ENCODE results near the gene KCNN1.

Gene KCNN1

DNA sequence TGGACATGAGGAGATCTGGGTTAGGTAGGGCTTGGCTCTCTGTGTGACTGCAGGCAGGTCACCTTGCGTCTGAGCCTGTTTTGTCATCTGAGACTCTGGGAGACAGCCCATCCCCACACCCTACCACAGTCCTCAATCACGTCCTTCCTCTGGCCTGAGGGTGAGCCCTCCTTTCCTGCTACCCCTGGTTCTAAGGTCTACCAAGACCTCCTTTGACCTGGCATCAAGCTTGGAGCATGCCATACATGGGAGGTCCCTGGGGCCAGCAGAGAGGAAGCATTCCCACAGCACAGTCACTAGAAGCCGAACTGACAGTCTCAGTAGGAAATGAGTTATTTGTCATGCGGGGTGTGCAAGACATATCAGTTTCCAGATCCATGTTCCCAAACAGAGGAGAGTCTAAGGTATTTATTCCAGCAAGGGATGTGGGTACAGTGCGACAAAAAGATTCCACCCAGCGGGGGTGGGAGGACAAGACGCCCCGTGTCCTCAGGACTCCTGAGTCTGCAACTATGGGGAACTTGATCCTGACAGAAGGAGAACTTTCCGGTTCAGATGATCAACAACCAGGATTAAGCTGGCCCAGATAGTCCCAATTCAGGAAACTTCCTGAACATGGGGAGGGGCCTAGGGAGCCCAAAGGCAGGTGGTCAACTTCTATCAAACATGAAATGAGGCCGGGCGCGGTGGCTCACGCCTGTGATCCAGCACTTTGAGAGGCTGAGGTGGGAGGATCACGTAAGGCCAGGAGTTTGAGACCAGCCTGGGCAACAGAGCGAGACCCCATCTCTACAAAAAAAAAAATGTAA, 50.6 kb downstream of the KCNN1 start:
- Histone ChIP-seq H3K36me3 (no peaks in the 10 kb centered on the region), H3K4me1 (no peaks in the 10 kb centered on the region), H3K4me3 (ENCODE audit: low read depth, low read length) (no peak overlapping the region), H3K9me3 (no peaks in the 10 kb centered on the region; the same call in 1 of the 2 replicates), H3K27me3 (no peaks in the 10 kb centered on the region)
- DNase-seq = no peak
- TF ChIP-seq, protein P1, sequence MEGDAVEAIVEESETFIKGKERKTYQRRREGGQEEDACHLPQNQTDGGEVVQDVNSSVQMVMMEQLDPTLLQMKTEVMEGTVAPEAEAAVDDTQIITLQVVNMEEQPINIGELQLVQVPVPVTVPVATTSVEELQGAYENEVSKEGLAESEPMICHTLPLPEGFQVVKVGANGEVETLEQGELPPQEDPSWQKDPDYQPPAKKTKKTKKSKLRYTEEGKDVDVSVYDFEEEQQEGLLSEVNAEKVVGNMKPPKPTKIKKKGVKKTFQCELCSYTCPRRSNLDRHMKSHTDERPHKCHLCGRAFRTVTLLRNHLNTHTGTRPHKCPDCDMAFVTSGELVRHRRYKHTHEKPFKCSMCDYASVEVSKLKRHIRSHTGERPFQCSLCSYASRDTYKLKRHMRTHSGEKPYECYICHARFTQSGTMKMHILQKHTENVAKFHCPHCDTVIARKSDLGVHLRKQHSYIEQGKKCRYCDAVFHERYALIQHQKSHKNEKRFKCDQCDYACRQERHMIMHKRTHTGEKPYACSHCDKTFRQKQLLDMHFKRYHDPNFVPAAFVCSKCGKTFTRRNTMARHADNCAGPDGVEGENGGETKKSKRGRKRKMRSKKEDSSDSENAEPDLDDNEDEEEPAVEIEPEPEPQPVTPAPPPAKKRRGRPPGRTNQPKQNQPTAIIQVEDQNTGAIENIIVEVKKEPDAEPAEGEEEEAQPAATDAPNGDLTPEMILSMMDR (IDR thresholded peaks at IDR 0.05; ENCODE audit: low read depth, low read length) = no peak

DNA sequence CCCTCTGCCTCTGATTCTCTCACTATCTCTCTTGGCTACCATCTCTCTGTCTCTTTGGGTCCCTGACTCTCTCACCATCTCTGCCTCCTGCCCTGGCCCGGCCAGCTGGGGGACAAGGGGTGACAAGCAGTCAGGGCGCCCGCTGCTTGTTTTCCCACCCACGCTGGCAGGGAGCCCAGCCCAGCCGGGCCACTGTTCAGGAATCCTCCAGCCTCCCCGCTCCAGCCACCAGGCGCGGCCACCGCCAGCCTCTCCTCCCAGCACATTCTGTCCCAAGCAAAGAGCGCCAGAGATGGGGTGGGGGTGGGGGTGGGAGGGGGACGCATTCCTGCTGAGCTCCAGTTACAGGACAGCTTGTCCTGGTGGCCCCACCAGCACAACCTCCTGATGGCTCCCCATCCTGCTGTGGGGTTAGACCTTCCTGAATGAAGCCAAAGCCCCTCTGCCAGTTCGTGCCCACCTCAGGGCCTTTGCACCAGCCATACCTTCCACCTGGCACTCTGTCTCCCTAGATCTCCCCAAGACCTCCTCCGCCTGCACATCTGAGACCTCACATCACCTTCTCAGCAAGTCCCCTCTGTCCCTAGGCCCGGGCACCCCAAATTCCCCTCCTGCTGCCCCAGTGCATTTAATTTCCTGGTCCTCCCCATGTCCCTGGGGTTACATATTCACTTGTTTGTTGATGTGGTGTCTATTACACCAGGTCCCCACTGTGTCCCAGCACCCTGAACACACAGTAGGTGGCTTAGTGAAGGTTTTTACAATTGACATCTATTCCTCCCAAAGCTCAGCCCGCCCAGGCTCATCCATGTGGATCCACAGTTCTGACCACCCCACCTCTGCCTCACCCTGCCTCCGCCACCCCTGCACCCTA, 53.5 kb downstream of the KCNN1 start:
- no peak for DNase-seq
- TF ChIP-seq, protein P1 (IDR thresholded peaks at IDR 0.05; ENCODE audit: low read depth, low read length) = no peak
- no peaks in the 10 kb centered on the region for H3K4me1 ChIP-seq
- H3K36me3 ChIP-seq = no peaks in the 10 kb centered on the region
- H3K27me3 ChIP-seq = no peaks in the 10 kb centered on the region
- no peak overlapping the region for H3K4me3 ChIP-seq (ENCODE audit: low read depth, low read length)
- no peaks in the 10 kb centered on the region for H3K9me3 ChIP-seq

DNA sequence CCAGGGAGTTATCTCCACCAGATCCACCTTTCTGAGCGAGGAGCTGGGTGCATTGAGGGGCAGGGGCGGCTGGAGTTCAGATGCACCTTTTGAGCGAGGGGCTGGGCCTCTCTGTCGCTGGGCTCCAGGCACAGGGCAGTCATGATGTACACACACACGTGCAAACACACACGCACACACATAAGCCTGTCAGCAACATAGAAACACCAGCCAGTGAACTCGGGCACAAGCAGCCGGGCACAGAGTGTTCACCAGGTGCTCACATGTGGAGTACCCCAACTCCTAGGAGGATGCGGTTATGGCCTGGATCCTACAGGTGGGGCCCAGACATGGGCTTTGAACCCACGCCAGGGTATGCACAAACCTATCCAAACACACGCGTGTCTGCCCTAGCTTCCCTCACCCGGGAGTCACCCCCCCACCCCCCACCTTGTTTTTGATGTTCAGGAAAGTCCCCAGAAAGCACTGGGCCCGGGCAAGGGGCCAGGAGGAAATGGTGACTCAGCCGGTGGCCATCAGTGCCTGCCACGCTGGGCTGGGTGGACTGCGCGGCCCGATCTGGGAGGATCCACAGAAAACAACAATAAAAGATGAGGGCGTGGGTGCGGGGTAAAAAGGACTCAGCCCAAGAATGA, 54.3 kb downstream of the KCNN1 start:
- Histone ChIP-seq H3K4me3 (ENCODE audit: low read depth, low read length) (no peak overlapping the region), H3K27me3 (no peaks in the 10 kb centered on the region), H3K36me3 (no peaks in the 10 kb centered on the region), H3K4me1 (no peaks in the 10 kb centered on the region), H3K9me3 (no peaks in the 10 kb centered on the region)
- TF ChIP-seq, protein P1 (IDR thresholded peaks at IDR 0.05; ENCODE audit: low read depth, low read length) = no peak
- DNase-seq = no peak

DNA sequence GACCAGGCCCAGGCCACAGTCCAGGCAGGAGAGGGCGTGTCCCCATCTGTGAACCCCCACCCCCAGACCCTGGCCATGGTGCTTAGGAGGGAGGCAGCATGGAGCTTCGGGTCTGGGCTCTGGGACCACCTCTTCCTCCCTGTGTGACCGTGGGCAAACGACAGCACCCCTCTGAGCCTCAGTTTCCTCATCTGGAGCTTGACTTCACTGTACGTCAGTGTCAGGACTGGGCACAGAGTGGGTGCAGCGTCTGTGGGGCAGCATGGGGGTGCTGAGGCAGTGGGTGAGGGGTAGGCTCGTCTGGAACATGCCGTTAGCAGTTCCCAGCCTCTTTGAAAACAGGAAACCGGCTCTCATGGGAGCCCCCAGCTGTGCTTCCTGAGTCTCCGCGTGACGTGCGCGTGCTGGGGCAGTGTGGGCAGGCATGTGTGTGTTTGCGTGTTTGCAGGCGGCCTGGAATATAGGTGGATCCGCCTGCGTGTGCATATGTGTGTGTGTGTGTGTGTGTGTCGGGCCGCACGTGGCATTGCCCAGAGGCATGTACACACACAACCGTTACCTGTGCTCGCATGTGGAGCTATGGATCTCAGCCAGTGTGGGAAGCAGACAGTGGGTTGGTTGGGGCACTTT, 56.8 kb downstream of the KCNN1 start:
- Histone ChIP-seq H3K36me3 (no peaks in the 10 kb centered on the region), H3K4me1 (no peaks in the 10 kb centered on the region), H3K27me3 (no peaks in the 10 kb centered on the region), H3K9me3 (no peaks in the 10 kb centered on the region), H3K4me3 (ENCODE audit: low read depth, low read length) (no peak overlapping the region)
- DNase-seq = no peak
- TF ChIP-seq, protein P1 (IDR thresholded peaks at IDR 0.05; ENCODE audit: low read depth, low read length) = no peak

DNA sequence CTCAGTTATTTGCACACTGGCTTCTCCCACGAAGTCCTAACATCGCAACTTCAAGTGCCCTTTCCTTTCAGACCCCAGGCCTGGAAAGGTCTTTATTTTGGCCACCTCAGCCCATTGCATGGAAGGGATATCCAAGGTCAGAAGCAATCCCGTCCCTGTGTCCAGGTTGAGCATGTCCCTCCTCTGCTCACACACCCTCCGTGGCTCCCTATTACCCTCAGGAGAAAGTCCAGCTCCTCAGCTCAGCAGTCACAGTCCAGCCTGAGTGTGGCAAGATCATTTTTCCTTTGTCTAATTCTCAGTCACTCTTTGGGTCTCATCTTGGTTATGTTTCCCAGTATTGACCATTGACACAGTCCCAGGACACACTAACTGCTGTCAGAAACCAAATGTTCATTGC, 60.2 kb downstream of the KCNN1 start:
- DNase-seq = no peak

More for the DNA sequence above, 60.2 kb downstream of the KCNN1 start:
- no peaks in the 10 kb centered on the region for H3K36me3 ChIP-seq
- TF ChIP-seq, protein P1 (IDR thresholded peaks at IDR 0.05; ENCODE audit: low read depth, low read length) = no peak
- H3K4me3 ChIP-seq (ENCODE audit: low read depth, low read length) = no peak overlapping the region
- H3K4me1 ChIP-seq = no peaks in the 10 kb centered on the region
- no peaks in the 10 kb centered on the region for H3K27me3 ChIP-seq
- no peaks in the 10 kb centered on the region for H3K9me3 ChIP-seq

Measured in BE2C (cell line).